ENCODE data around the gene LASP1NB.

LASP1NB gene

DNA sequence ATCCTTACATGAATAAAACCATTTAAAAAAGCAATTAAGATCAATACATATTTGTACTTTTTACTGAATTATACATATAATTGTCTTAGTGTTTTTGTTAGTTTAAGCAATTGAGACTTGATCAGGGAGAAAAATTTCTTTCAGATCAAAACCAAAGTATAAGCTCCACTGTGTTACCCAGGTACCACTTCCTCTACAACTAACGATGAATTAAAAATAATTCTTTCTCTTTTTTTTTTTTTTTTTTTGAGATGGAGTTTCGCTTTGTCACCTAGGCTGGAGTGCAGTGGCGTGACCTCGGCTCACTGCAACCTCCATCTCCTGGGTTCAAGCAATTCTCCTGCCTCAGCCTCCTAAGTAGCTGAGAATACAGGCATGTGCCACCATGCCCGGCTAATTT lies 35.0 kb downstream of the LASP1NB start:
- Histone ChIP-seq H3K4me1 (ENCODE audit: insufficient read depth, low read length, poor library complexity, severe bottlenecking) (peaks cover 33% of the 10 kb centered on the region), H3K9me3 (ENCODE audit: low read length) (no peaks in the 10 kb centered on the region), H3K9me2 (ENCODE audit: insufficient read depth, low read length) (no peaks in the 10 kb centered on the region), H2AFZ (ENCODE audit: low read length) (peak overlapping the region; percentile 68), H3K79me2 (ENCODE audit: insufficient read depth, low read depth, low read length) (no peaks in the 10 kb centered on the region), H3K36me3 (ENCODE audit: insufficient read depth, low read length) (no peaks in the 10 kb centered on the region), H4K20me1 (ENCODE audit: insufficient read depth, low read length) (no peaks in the 10 kb centered on the region), H3K4me3 (ENCODE audit: low read depth, low read length, poor library complexity, severe bottlenecking) (no peak overlapping the region), H3K27ac (ENCODE audit: low read depth, low read length, poor library complexity, severe bottlenecking) (no peak overlapping the region), H3K4me2 (ENCODE audit: low read length) (peak overlapping the region; percentile 26; the same call in 1 of the 2 replicates)
- ChIA-PET CTCF (ENCODE audit: unreplicated experiment) (no interaction called here), POLR2A (interaction anchor here (0.7 kb wide), 1 partner anchor 143 kb away, joined by 3 read pairs; no protein-coding TSS in a partner anchor)
- BruUV-seq (replicated peaks): no TSS peak
- intact Hi-C loops (cut with micrococcal nuclease; ENCODE audit: unreplicated experiment): no loop called here
- DNase-seq (ENCODE audit: low spot score): no peak
- TF ChIP-seq, protein P1, sequence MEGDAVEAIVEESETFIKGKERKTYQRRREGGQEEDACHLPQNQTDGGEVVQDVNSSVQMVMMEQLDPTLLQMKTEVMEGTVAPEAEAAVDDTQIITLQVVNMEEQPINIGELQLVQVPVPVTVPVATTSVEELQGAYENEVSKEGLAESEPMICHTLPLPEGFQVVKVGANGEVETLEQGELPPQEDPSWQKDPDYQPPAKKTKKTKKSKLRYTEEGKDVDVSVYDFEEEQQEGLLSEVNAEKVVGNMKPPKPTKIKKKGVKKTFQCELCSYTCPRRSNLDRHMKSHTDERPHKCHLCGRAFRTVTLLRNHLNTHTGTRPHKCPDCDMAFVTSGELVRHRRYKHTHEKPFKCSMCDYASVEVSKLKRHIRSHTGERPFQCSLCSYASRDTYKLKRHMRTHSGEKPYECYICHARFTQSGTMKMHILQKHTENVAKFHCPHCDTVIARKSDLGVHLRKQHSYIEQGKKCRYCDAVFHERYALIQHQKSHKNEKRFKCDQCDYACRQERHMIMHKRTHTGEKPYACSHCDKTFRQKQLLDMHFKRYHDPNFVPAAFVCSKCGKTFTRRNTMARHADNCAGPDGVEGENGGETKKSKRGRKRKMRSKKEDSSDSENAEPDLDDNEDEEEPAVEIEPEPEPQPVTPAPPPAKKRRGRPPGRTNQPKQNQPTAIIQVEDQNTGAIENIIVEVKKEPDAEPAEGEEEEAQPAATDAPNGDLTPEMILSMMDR (conservative IDR thresholded peaks at IDR 0.05; ENCODE audit: low read length): no peak
- TF ChIP-seq EZH2phosphoT487 (IDR thresholded peaks at IDR 0.05; ENCODE audit: borderline replicate concordance, low read depth, low read length): no peak

DNA sequence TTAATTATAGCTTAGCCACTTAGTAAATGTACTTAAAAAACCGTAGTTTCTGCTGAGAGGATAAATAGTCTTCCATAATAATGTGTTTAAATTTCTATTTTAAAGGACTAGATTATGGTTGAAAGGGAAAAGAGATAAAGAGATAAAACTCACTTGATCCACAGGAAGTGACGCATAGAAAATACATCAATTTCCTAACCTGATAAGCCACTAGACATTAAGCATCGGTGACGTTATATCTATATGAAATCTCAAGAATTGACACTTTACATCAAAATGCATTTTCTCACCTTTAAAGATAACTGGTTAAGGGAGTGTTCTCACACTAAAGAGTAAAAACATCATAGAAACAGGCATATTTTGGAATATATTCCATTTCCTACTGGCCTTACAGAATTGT lies 36.0 kb downstream of the LASP1NB start:
- POLR2A ChIA-PET: no interaction called here
- intact Hi-C loops (cut with micrococcal nuclease; ENCODE audit: unreplicated experiment): no loop called here
- no peak overlapping the region for H3K4me2 ChIP-seq (ENCODE audit: low read length)

DNA sequence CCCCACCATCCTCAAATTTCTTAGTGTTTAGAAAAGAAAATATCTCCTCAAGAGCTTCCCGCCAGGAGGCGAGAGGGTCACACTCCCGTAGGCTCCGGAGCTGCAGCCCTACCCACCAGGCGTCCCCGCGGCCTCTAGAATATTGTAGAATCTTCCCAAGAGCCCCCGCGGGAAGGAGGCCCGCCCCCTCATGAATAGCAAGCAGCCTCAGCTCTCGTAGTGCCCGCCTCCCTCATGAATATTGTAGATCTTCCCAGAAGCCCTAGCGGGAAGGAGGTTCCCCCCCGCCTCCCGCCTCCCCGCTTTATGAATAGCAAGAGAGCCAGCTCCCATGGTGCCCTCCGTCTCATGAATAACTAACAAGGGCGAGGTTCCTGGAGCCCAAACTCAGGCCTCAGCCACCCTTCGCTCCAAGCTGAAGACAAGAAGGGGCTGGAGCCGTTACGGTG lies 41.9 kb downstream of the LASP1NB start, which contains the start of gene FBXO47:
Gene FBXO47 (minus strand): TSS at position 114 of the 449 bp plus-strand sequence. CDS start 4,378 bp downstream, outside the sequence.
- Histone ChIP-seq H4K20me1 (ENCODE audit: insufficient read depth, low read length) (no peaks in the 10 kb centered on the region), H2AFZ (ENCODE audit: low read length) (peak within 1 kb of the TSS; percentile 79; the same call in 1 of the 2 replicates), H3K79me2 (ENCODE audit: insufficient read depth, low read depth, low read length) (no peaks in the 10 kb centered on the region), H3K9me3 (ENCODE audit: low read length) (no peaks in the 10 kb centered on the region), H3K27ac (ENCODE audit: low read depth, low read length, poor library complexity, severe bottlenecking) (peak within 1 kb of the TSS; percentile 33), H3K36me3 (ENCODE audit: insufficient read depth, low read length) (no peaks in the 10 kb centered on the region), H3K9me2 (ENCODE audit: insufficient read depth, low read length) (no peaks in the 10 kb centered on the region), H3K4me1 (ENCODE audit: insufficient read depth, low read length, poor library complexity, severe bottlenecking) (peaks cover 13% of the 10 kb centered on the region), H3K4me2 (ENCODE audit: low read length) (peak within 1 kb of the TSS; percentile 67), H3K4me3 (ENCODE audit: low read depth, low read length, poor library complexity, severe bottlenecking) (peak within 1 kb of the TSS; percentile 57)
- DNase-seq (ENCODE audit: low spot score): peak; percentile 93
- no peak for TF ChIP-seq EZH2phosphoT487 (IDR thresholded peaks at IDR 0.05; ENCODE audit: borderline replicate concordance, low read depth, low read length)
- TF ChIP-seq, protein P1 (conservative IDR thresholded peaks at IDR 0.05; ENCODE audit: low read length): 0 out of 2 replicates have a peak, but pooled peaks have one; percentile 4
- CTCF ChIA-PET (ENCODE audit: unreplicated experiment): interaction anchor here (0.6 kb wide), 1 partner anchor 607 kb away, joined by 5 read pairs; no protein-coding TSS in a partner anchor
- POLR2A ChIA-PET: interaction anchor here (0.6 to 1.0 kb wide), 3 partner anchors 13 to 148 kb away, joined by 3 to 4 read pairs (median 3); partner anchors contain the start of gene RPL23
- BruUV-seq (replicated peaks): no TSS peak
- intact Hi-C loops (cut with micrococcal nuclease; ENCODE audit: unreplicated experiment): loop anchor here (5.0 kb wide), 1 partner anchor 100 kb away; no protein-coding TSS in a partner anchor

More for the DNA sequence above, 36.0 kb downstream of the LASP1NB start:
- Histone ChIP-seq H3K4me3 (ENCODE audit: low read depth, low read length, poor library complexity, severe bottlenecking) (no peak overlapping the region), H2AFZ (ENCODE audit: low read length) (peak overlapping the region; percentile 3; the same call in 1 of the 2 replicates), H3K4me1 (ENCODE audit: insufficient read depth, low read length, poor library complexity, severe bottlenecking) (peaks cover 33% of the 10 kb centered on the region), H3K27ac (ENCODE audit: low read depth, low read length, poor library complexity, severe bottlenecking) (no peak overlapping the region), H3K36me3 (ENCODE audit: insufficient read depth, low read length) (no peaks in the 10 kb centered on the region), H3K9me3 (ENCODE audit: low read length) (no peaks in the 10 kb centered on the region), H3K9me2 (ENCODE audit: insufficient read depth, low read length) (no peaks in the 10 kb centered on the region), H4K20me1 (ENCODE audit: insufficient read depth, low read length) (no peaks in the 10 kb centered on the region), H3K79me2 (ENCODE audit: insufficient read depth, low read depth, low read length) (no peaks in the 10 kb centered on the region)
- TF ChIP-seq EZH2phosphoT487 (IDR thresholded peaks at IDR 0.05; ENCODE audit: borderline replicate concordance, low read depth, low read length): no peak
- TF ChIP-seq, protein P1 (conservative IDR thresholded peaks at IDR 0.05; ENCODE audit: low read length): no peak
- no TSS peak for BruUV-seq (replicated peaks)
- DNase-seq (ENCODE audit: low spot score): no peak
- CTCF ChIA-PET (ENCODE audit: unreplicated experiment): no interaction called here
